Measurements from ENCODE around the gene DMBX1.

DMBX1 gene

DNA sequence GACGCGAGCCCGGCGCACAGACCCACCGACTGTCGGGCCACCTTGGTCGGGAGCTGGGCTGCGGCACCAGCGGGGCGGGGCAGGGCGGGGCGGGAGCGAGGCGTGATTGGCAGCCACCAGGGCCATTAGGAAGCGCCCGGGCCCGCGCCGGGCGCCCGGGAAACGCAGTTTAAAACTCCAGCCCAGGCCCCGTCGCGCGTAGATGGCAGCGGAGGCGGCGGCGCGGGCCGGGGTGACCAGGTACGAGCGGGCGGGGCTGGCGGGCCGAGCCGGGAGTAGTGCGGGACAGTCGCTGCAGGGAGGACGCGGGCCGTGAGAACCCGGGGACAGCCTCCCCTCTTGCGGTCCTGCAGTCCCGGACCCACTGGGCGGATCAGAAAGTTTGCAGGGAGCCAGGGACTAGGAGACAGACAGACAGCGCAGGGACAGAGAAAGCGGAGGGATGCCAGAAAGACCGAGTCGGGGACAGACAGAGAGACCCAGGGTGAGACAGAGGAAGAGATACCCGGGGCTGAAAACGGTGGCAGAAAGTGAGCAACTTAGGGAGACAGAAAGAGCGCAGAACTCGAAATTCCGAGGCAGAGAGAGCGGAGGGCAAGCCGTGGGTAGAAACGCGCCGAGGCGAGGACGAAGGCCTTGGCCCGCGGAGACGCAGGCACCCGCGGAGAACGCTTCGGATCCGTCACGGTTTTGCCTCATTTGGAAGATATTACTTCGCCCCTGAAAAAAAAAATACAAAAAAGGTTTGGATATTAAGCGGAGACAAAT lies at the start of gene DMBX1:
TSS of gene DMBX1 (plus strand) at position 199 of the 768 bp plus-strand sequence. CDS start 17,175 bp downstream, outside the sequence.
- DNase-seq = no peak

DNA sequence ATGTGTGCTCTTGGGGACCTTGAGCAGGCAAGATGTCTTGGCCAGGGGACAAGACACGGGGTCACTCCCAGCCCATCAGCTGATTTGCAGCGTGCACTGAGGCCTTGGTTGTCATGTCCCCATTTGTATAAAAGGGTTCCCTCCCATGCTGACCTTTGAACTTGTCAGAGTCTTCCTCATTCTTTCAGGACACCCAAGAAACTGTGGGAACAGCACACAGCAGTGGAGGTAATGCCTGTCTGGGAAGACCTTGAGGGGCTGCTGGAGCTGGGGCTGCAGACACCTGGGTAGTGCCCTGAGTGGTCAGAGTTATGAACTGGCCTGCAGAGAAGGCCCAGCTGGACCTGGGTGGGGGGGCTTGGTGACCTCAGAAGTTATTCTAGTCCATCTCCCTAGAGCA lies 49.2 kb upstream of the DMBX1 start:
- DNase-seq = no peak

DNA sequence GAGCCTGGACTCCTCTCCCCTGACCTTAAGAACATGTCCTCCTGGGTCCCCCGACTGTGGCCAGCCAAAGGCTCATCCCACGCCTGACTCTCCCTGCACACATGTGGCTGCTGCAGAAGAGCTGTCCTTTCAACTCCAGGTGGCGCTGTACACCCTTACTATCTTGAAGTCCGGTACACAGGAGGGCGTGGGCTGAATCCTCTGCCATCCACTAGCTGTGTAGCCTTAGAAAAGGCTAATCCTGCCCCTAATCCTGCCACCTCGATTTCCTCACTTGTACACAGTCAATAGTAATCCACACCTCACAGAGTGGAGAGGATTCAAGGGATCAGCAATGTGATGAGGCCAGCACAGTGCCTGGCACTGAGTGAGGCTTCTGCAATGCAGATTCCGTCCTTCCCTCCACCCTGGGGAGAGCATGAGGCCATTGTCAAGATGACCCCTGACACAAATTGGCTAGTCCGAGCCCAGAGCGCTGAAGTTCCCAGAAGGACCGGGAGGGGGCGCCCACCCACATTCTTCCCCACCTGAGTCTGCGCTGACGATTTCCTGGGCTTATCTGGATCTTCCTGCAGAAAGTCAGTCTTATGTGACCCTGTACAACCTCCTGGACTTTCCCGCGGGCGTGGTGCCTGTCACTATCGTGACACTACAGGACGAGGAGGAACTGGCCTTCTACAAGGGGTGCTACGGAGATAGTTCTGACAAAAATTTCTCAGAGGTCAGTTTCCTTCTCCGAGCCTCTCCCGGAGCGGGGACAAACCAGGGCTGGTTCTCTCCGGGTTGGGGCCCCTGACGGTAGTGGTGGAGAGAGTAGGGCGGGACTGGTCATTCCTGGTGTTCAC lies 47.1 kb upstream of the DMBX1 start:
- peak; percentile 60 for DNase-seq

DNA sequence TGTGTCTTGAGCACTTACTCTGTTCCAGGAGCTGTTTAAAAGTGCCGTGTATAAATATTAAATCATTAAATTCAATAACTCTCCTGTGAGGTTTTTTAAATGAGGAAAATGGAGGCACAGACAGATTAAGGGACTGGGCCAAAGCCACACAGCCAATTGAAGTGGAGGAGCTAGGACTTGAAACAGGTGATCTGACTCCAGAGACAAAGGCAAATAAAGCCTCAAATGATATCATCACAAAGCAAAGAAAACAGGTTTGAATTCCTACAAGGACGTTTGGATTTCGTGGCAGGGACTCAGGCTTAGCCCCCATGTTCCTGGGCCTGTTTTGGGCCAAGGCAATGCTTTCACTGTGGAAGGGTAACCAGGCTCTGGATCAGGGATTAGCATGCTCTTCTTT lies 45.2 kb upstream of the DMBX1 start:
- DNase-seq = no peak

DNA sequence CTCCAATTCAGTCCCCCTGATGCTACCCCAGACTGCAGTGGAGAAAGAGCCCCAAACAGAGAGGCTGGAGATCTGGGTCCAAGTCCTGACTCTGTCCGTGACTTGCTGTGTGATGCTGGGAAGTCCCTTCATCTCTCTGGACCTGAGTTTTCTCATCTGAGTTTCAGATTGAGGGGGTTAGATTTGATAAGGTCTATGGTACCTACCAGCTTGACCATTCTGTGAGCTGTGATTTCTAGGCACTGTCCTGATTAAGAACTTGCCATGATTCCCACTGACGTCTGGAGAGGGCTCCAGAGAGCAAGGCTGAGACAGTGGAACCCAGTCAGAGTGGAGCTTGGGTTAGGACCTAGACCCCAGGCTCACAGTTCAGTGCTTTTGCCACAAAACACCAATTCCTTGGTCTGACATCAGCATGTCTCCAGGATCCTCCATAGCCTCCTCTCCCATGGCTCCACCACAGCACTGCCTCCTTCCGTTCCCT lies 43.8 kb upstream of the DMBX1 start:
- DNase-seq = no peak

DNA sequence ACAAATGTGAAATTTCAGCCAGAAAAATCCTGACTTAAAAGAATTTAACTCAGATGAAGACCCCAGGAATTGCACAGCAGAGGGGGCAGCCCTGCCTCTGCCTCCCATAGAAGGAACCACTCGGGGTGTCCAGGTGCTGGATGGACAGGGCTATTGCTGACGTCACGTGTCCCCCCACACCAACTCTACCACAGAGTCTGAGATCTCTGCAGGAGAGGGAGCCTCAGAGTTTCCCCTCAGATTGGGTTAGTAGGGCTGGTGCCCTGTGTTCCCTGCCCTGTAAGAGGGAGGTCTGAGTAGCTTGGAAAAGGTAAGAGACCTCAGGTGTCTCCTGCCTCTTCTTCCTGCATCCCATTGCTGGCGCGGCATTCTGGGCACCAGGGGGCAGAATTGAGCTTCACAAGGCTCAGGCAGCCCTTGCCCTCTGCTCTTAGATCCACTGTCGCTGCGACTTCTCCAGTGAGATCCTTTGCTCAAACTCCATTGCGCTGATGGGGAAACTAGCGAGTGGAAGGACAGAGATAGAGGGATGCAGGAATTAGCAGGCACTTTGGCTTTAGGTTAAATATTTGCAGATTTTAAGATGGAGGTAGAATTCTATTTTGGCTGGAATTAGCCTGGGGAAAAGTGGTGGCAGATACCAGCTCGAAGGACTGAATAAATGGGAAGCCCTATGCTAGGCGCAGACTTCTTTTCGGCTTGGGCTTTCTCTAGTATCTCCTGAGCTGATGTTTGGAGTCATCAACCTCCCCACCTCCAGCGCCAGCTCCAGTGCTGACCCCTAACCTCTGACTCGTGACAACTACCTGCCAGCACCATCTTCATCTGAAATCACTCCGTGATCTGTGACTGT lies 42.8 kb upstream of the DMBX1 start:
- peak; percentile 62 for DNase-seq

DNA sequence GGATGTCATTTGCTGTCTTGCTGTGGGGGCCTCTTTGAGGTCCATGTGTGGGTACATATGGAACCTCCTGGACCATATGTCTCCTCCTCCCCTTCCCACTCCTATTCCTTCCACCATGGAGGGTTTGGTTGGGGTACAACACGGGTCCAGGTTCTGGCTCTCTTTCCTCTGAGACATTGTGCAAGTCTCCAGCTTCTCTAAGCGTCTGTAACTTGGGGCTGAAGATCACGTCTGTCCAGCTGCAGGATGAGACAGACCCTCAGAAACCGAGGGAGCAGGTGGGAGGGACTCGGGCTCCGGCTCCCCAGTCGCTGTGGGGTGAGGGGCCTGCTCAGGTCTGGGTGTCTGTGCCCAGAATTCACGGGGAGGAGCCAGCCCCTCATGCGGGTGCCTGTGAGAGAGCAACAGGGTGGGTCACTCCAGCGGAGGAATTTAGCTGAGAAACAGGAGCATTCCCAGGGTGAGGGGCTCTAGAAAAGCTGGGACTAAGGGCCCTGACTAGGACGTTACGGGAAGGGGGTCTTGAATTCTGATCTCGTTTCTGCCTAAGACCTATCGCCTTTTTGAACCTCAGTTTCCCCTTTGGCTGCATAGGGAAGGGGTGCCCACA lies 42.0 kb upstream of the DMBX1 start:
- DNase-seq = no peak

DNA sequence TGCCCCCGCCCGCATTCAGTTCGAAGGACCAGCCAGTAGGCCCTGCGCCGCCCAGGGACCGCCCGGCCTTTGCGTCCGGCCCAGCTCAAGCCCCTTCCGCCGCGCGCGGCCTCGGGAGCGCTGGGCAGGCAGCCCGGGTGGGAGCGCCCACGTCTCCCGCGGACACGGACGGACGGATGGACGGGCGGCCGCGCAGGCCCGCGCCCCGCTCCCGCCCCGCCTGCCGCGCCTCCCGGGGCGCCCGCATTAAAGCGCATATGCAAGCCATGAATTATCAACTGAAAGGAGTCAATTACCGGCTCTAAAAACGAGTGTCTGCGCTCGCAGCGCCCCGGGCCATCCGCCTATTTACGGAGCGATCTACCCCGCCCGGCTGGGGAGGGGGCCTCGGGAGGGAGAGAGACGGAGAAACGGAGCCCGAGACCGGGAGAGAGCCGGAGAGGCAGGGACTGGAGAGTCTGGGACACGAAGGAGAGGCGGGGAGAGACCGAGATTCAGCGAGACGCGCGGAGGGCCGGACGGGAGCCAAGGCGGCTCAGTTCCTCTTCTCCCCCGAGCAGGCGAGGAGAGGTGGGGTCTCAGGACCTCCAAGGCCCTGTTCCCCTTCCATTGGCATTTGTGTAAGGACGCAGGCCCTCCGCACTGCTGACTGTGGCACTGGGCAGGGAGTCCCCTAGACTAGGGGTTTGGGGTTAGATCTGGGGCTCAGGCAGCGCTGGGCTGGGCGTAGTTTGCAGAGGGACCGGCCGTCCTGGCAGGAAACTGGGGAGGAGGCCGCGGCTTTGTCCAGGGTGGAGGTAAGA lies 41.3 kb upstream of the DMBX1 start:
- no peak for DNase-seq

DNA sequence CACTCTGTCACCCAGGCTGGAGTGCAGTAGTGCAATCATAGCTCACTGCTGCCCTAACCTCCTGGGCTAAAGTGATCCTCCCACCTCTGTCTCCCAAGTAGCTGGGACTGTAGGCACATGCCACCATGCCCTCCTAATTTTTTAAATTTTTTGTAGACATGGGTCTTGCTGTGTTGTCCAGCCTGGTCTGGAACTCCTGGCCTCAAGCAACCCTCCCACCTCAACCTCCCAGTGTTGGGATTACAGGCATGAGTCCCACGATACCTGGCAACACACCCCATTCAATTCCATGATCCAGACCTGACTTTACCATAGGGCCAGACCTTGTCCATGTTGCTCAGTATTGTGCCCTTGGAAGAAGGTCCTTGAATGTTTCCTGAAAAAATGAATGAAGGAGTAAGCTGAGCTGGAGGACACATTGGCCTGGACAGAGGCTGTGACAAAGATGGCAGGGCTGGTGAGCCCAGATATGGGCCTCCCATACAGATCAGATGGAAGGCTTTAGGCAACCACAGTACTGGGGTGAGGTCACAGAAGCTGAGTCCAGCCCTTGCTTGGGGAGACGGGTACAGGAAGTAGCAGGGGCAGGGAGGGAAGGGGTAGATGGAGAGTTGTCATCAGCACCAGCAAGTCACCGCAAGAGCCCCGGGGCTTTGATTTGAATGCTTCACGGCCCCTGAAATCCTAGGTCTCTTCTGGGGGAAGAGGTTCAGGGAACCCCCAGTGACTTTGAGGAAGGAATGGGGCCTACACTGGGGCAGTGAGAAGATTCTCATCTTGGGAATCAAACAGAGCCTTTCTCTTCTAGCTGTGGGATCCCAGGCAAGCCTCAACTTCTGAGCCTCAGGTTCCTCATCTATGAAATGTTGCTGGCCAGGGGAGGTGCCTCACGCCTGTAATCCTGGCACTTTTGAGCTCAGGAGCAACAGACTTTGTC lies 40.1 kb upstream of the DMBX1 start:
- no peak for DNase-seq

DNA sequence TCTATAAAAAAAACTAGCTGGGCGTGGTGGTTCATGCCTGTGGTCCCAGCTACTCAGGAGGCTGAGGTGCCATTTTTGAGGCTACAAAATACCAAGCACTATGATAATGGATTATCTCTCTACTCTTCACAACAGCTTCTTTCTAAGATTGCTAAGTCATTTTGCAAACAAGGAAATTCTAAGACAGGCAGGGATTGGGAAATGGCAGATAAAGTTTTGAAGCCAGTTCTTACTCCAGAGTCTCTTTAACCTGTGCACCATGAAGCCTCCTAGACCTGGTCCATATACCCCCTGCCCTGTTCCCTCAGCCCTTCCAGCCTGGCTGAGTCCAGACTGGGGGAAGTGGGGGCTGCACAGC lies 39.5 kb upstream of the DMBX1 start:
- DNase-seq = no peak

DNA sequence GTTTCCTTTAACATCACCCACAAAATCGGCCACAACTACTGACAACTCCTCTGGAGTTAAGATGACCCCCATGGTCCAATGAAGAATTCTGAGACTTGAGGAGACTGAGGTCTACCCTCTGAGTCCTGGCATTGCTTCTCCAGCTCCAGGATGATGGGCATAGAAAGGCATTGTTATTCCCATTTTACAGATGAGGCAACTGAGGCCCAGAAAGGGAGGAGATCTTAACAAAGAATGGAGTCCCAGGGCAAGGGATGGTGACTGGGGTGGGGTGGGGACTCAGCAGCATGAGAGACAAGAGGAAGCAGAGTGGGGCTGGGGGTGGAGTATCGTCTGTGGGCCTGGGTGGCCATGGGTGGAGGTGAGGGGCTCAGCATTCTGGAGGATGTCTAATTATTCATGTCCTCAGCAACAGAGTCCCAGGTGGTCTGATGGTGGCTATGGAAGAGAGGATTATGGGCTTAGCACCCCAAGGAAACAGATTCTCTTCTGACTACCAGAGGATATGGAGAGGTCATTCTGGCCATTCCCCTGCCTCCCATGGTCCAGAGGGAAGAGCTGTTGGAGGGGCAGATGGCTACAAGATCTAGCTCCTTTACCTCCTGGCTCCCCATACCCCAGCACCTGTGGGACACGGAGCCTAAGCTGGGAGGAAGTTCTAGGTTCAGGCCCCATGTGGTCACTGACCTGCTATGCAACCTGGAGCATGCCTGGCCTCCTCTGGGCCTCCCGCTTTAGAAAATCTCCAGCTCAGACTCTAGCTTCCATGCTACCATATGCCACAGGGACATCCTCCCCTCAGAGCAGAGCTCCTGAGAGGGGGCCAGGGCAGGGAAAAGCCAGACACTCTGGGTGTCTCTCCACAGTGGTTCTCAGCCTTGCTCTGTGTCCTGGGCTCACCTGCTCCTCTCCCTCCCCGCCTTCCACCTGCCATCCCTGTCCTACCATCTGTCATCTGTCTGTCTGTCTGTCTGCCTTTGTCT lies 37.4 kb upstream of the DMBX1 start:
- no peak for DNase-seq

DNA sequence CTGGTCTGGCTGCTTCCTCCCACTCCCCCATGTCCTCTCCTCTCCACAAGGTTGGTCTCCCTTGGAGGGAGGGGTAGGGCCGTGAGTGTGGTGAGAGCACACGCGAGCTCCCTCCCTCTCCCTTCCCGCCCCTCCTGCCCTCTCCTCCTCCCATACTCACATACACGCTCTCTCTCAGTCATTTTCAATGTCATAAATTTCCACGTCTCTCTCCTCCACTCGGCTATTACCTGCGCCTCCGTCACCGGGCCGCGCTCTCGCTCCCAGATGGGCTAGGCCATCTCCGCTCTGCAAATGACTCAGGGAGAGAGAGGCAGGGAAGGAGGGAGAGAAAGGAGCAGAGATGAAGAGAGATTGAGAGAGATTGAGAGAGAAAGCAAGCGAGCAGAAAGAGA lies 36.7 kb upstream of the DMBX1 start:
- DNase-seq = no peak

DNA sequence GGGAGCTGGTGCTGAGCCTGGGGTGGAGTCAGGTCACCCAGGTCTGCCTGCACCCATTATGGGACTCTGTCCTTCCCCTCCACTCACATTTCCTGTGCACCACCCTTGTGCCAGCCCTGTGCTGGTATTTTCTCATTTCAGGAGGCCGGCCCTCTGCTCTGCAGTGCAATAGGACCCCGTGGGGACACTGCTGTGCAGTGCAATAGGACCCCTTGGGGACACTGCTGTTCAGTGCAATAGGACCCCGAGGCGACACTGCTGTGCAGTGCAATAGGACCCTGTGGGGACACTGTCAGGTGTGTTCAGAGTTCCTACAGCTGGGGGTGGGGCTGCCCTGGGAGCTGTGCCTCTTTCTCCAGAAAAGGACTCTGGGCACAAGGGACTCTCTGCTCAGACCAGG lies 36.2 kb upstream of the DMBX1 start:
- no peak for DNase-seq

DNA sequence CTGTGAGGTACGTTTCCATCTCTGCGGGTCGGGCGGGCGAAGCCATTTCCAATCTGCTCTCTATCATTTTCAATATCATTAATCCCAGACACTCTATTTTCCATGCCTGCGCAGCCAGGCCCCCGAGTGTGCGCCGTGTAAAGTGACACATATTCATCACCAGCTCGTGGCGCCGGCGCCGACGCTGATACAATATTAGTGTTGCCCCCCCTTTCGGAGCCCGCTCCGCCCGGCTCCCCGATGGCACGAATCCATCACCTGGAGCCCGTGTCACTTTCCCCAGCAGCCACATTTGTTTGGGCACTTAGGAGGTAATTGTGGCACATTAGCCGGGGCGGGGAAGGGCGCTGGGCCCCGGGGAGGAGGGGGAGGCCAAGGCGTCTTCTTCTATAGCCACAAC lies 33.7 kb upstream of the DMBX1 start:
- DNase-seq = no peak

DNA sequence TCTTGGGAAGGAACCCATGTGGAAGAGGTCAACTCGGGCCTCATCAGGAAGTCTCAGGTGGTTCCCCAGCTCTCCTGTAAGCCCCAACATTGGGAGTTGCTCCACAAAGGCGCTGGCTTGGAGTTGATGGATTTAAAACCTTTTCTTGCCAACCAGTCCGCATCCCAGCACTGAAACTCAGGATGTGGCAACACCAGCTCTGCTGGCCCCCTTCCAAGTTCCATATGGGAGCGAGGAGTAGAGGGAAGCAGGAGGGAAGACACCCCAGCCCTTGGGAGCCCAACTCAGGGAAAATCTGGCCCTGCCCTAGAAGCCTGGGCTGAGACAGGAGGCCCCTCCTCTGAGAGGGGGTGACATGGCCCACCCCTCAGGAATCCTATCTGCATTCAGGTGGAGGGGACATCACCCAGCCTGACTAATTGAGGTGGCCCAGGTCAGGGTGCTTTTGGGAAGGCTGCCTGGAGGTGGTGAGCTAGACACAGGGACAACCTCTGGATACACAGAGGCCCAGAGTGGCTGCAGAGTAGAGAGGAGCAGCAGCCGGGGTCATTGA lies 33.1 kb upstream of the DMBX1 start:
- DNase-seq = no peak

DNA sequence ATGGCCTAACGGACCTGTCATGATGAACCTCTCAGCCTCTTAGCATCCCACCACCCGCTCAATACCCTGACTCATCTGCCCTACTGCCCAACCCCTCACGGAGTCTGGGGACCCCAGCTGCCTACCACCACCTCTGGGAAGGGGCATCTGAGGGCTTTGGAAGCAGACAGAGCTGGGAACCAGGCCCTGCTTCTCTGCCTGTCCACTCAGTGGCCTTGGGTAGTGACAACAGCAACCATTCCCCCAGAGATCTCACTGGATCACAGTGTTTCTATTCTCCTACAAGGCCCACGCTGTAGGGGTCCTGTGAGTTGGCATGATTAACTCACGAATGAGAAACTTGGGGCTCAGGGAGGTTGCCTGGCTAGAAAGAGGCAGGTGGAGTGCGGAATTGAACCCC lies 32.5 kb upstream of the DMBX1 start:
- DNase-seq = no peak

DNA sequence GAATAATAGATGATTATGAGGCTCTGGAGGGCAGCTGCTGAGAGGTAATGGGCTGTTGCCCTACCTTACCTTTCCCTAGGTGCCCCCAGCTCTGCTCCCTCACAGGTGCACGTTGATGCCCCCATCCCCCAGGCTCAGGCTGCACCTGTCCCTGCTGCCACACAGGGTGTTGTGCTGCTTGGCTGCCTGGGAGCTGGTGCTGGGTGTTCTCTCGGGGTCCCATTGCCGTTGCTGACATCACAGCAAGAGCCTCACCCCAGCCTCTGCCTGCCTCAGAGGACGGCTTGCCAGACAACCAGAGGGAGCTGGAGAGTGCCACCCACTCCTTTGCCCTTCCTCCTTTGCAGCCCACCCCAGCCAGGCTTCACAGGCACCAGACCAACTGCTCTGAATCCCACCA lies 31.4 kb upstream of the DMBX1 start:
- DNase-seq = no peak

DNA sequence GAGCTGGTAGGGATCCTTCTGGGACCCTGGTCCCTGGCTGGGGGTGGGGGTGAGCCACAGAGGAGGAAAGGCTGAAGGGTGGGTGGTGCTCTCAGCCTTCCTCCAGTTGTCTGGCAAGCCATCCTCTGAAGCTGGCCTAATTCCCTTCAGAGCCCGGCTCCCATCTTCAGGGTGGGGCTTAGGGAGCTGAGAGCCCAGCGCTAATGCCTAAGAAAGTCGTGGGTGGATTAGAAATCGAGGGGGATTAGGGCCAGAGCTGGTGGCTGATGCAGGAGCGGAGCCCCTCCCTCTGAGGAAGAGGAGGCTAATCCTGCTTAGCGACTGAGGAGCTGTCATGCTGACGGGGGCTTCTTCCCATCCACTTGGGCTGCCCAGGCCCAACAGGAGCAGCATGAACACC lies 30.8 kb upstream of the DMBX1 start:
- DNase-seq = no peak

DNA sequence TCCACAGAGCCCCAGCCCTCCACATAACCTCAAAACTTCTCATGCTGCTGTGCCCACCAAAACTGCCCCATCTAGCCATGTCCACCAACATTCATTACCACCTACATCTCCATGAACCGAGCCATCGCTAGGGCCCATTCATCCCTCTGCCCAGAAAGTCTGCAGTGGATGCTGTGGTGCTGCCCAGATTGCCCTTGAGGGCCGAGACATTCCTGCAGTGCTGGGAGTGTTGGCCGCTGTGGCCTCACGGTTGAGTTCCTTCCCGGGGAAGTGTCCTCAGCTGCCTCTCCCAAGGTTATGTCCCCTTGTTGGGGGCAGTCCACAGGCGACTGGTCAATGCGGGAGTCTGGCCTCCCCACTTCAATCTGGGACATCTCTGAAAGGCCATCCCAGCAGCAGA lies 30.3 kb upstream of the DMBX1 start:
- DNase-seq = no peak
